RWPE1 (cell line): Measurements from ENCODE around the gene PALD1.

ENCODE experiments used
- CTCF ChIA-PET: fragments of 350-600 bp; sonication (Branson Sonifier 250); formaldehyde crosslinking; extraction: SDS; loops from one replicate; lab custom pipeline; 2021; lab: Yijun Ruan, JAX
- POLR2A ChIA-PET: fragments of 400-600 bp; formaldehyde crosslinking; extraction: SDS; loops from one replicate; lab custom pipeline; 2020; ENCODE audit warnings: antibody characterized with exemption; ENCODE audit not compliant: low non-redundant PET; lab: Yijun Ruan, JAX
- DNase-seq: peaks from one replicate; pipeline ENCODE4 v3.0.0; 2012; ENCODE audit warnings: low spot score
- H3K27ac ChIP-seq: fragments of 450-650 bp; 2 replicates; pipeline ENCODE4 v1.5.1; 2017
- CTCF ChIP-seq: fragments of 450-650 bp; conservative IDR thresholded peaks from 2 replicates; pipeline ENCODE4 v1.5.1; 2017; ENCODE audit warnings: low read depth, mild to moderate bottlenecking

PALD1 gene

DNA sequence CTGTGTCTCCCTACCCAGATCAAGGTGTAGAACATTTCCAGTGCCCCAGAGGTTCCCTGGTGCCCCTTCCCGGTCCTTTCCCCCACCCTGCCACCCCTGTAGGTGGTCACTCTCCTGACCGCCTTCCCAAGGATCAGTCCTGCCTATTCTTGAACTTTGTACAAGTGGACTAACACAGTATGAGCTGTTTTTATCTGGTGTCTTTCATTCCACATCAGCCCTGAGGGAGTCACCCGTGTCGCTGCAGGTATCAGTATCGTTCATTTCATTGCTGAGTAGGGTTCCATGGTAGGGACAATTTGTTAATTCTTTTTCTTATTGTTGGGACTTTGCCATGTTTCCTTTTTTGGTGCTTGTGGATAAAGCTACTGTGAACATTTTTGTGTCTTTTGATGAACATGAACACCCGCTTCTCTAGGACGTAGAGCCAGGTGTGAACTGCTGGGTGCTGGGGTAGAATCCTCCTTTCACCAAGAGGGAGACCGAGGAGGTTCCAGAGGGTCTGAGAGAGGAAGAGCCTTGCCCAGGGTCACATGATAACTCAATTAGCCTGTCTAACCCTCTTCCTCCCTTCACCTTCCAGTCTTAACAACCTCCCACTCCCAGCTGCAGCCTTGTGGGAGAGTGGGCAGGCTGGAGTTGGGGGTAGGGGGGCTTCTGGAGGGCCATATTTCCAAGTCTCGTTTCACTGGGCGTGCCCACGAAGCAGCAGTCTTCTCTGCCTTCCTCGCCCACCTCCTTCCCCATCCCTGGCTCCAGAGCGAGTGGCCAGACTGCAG lies 18.0 kb downstream of the PALD1 start:
- TF ChIP-seq CTCF, result no peak
- CTCF ChIA-PET, result interaction anchor here (0.6 to 0.8 kb wide), 3 partner anchors 35 to 788 kb away, joined by 3 read pairs; no protein-coding TSS in a partner anchor
- DNase-seq, result no peak
- POLR2A ChIA-PET, result no interaction called here
- no peak overlapping the region for H3K27ac ChIP-seq

DNA sequence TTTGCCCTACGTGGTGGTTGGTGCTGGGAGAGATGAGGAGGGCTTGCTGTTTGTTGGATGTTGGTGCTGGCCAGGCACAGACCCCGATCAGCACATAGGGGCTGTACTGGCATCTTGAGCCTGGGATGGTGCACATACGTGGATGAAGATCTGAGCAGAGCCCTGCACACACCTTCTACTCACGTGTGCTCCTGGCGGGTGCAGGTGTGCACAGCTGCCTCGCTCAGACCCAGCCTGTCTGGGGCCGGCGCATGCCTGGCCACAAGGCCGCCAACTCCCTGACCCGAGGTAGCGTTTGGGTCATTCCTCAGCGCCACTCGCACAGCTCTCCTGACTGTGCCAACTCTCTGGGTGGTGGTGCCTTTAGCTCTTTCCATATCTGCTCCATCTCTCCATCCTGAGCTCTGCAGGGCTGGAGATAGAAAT lies 18.6 kb downstream of the PALD1 start:
- H3K27ac ChIP-seq, result no peak overlapping the region
- POLR2A ChIA-PET, result interaction anchor here (0.6 kb wide), 1 partner anchor 52 kb away, joined by 3 read pairs; no protein-coding TSS in a partner anchor
- DNase-seq, result no peak
- CTCF ChIA-PET, result interaction anchor here (0.7 to 0.8 kb wide), 2 partner anchors 262 to 787 kb away, joined by 3 read pairs; no protein-coding TSS in a partner anchor
- no peak for TF ChIP-seq CTCF

DNA sequence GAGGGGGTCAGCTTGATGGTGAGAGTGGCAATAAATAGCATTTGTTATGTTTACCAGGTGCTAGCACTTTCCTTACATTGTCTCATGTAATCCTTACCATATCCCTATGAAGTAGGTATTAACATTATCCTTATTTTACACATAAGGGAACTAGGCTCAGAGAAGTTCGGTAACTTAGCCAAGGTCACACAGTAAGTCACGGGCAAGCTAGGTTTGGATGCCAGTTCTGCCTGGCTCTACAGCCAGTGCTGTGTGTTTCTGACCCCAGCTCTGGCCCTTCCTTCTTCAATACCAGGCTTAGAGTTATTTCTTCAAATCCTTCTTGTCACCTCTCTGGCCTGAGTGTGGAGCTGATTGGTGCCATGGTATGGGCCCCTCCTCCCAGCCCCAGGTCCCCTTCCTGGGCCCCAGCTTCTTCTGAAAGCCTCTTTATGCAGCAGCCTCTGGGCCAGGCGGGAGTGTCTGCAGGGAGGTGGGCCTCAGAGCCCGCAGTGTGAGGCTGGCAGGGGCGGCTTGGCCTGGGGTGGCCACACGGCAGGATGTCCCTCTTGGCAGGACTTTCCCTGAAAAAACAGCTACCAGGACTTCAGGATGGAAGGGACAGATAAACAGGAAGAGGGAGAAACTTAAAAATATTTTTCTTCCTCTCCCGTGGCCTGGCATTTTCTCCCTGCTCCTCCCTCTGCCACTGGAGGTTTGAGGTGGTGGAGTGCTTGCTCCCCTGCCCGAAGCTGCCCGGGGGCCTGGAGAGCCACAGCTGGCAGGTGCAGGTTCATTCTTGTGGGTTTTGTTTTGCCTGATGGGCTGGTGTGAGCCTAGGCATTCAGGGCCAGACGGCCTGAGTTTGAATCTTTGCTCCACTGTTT lies 20.6 kb downstream of the PALD1 start:
- DNase-seq, result no peak
- POLR2A ChIA-PET, result interaction anchor here (1.2 kb wide), 1 partner anchor 10 kb away, joined by 3 read pairs; no protein-coding TSS in a partner anchor
- no peak overlapping the region for H3K27ac ChIP-seq
- CTCF ChIA-PET, result interaction anchor here (0.6 kb wide), 1 partner anchor 38 kb away, joined by 3 read pairs; no protein-coding TSS in a partner anchor
- TF ChIP-seq CTCF, result no peak

- ChIA-PET POLR2A (interaction anchor here (1.2 kb wide), 1 partner anchor 9 kb away, joined by 3 read pairs; no protein-coding TSS in a partner anchor), CTCF (no interaction called here)
- no peak overlapping the region for H3K27ac ChIP-seq
- DNase-seq, result no peak
- TF ChIP-seq CTCF, result no peak
Observed at GRCh38 chr10:70499836-70500167, 21.2 kb downstream of the PALD1 start.

GRCh38 chr10:70500368-70500767 lies 21.8 kb downstream of the PALD1 start:
- TF ChIP-seq CTCF, result no peak
- no peak overlapping the region for H3K27ac ChIP-seq
- no peak for DNase-seq
- ChIA-PET POLR2A (no interaction called here), CTCF (no interaction called here)

DNA sequence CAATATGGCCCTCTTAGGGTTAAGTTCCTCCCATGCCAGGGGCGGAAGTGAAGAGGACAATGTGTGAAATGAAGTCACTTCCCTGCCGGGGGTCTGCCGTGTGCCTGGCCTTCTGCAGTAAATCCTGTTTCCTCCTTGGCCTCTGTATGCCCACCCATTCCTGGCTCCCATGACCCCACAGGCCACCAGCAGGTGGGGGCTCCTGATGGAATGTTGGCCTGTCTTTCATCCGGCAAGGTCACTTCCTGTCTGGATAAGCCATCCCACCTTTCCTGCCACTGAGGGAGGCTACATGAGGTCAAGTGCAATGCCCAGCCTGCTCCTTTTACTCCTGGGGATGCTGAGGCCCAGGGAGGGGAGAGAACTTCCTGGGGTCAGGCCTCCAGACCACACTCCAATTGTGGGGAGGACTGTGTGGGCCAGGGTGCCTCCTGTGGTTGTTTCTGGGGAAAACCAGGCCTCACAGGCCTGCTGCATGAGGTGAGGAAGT lies 22.3 kb downstream of the PALD1 start:
- ChIA-PET POLR2A (no interaction called here), CTCF (no interaction called here)
- no peak for DNase-seq
- no peak overlapping the region for H3K27ac ChIP-seq
- TF ChIP-seq CTCF, result no peak
